Calu3 (cell line): ENCODE measurements around the gene FAF1. TPM values are rescaled to one million over a fixed set of nuclear protein-coding genes. Genes with fewer than 3 reads are reported as not detected.
A peak's percentile ranks its signal among the peaks of the same experiment; 100 is the strongest.

Experiments
- BruUV-seq: library from RNA; stranded (reverse); fragments of 400-500 nt; replicated peaks from 2 replicates; lab custom pipeline; 2021; lab: Mats Ljungman, UMichigan
- CTCF ChIA-PET: fragments of 300-600 bp; sonication (Branson Sonifier 250); formaldehyde crosslinking; loops from one replicate; lab custom pipeline; 2022; ENCODE audit warnings: antibody characterized with exemption; lab: Charles Lee
- DNase-seq: peaks from one replicate; pipeline ENCODE4 v3.0.0; 2022
- H3K27ac Mint-ChIP-seq: one replicate; pipeline ENCODE4 v1.8.0; 2022; ENCODE audit warnings: mixed read lengths; ENCODE audit not compliant: unreplicated experiment
- H3K27me3 Mint-ChIP-seq: one replicate; pipeline ENCODE4 v1.8.0; 2022; ENCODE audit warnings: mixed read lengths; ENCODE audit not compliant: unreplicated experiment
- H3K36me3 Mint-ChIP-seq: one replicate; pipeline ENCODE4 v1.8.0; 2022; ENCODE audit warnings: mild to moderate bottlenecking, moderate library complexity, mixed read lengths; ENCODE audit not compliant: insufficient read depth, unreplicated experiment
- H3K4me1 Mint-ChIP-seq: one replicate; pipeline ENCODE4 v1.8.0; 2022; ENCODE audit warnings: mild to moderate bottlenecking, low read depth, mixed read lengths; ENCODE audit not compliant: unreplicated experiment
- H3K4me3 Mint-ChIP-seq: one replicate; pipeline ENCODE4 v1.8.0; 2022; ENCODE audit warnings: mild to moderate bottlenecking, low read depth, moderate library complexity, mixed read lengths; ENCODE audit not compliant: unreplicated experiment
- H3K9me3 Mint-ChIP-seq: one replicate; pipeline ENCODE4 v1.8.0; 2022; ENCODE audit warnings: low read depth, mixed read lengths; ENCODE audit not compliant: unreplicated experiment
- intact Hi-C: fragments of 100-400 bp; cut with micrococcal nuclease; formaldehyde crosslinking; loops from one replicate; pipeline ENCODE4 v1.10.0; 2022; ENCODE audit not compliant: unreplicated experiment
- total RNA-seq: library from RNA; stranded (reverse); gene quantifications from 2 replicates; pipeline ENCODE4 v1.2.3, GENCODE V29; 2022
- TF ChIP-seq, protein P1 (sequence below): fragments of 200-600 bp; IDR thresholded peaks from one replicate; pipeline ENCODE4 v1.8.0; 2022; ENCODE audit warnings: antibody characterized with exemption; ENCODE audit not compliant: unreplicated experiment

Gene FAF1
- total RNA-seq, 1 experiment from 2014 or later: 104 TPM

- intact Hi-C loops: no loop called here
- Mint-ChIP-seq H3K27ac (no peak overlapping the region), H3K9me3 (no peaks in the 10 kb centered on the region), H3K4me1 (peaks cover 8% of the 10 kb centered on the region), H3K36me3 (peaks cover 15% of the 10 kb centered on the region), H3K27me3 (peaks cover 61% of the 10 kb centered on the region), H3K4me3 (peak overlapping the region; percentile 67)
- TF ChIP-seq, protein P1, sequence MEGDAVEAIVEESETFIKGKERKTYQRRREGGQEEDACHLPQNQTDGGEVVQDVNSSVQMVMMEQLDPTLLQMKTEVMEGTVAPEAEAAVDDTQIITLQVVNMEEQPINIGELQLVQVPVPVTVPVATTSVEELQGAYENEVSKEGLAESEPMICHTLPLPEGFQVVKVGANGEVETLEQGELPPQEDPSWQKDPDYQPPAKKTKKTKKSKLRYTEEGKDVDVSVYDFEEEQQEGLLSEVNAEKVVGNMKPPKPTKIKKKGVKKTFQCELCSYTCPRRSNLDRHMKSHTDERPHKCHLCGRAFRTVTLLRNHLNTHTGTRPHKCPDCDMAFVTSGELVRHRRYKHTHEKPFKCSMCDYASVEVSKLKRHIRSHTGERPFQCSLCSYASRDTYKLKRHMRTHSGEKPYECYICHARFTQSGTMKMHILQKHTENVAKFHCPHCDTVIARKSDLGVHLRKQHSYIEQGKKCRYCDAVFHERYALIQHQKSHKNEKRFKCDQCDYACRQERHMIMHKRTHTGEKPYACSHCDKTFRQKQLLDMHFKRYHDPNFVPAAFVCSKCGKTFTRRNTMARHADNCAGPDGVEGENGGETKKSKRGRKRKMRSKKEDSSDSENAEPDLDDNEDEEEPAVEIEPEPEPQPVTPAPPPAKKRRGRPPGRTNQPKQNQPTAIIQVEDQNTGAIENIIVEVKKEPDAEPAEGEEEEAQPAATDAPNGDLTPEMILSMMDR: no peak
- peak; percentile 18 for DNase-seq
- CTCF ChIA-PET: no interaction called here
- BruUV-seq: no TSS peak
These were observed 541.4 kb downstream of the FAF1 start for GRCh38 chr1:50418600-50419109.

- no peaks in the 10 kb centered on the region for H3K9me3 Mint-ChIP-seq
- peaks cover 8% of the 10 kb centered on the region for H3K4me1 Mint-ChIP-seq
- H3K27me3 Mint-ChIP-seq: peaks cover 65% of the 10 kb centered on the region
- no peak for DNase-seq
- intact Hi-C loops: no loop called here
- TF ChIP-seq, protein P1: no peak
- CTCF ChIA-PET: no interaction called here
- BruUV-seq: no TSS peak
- peak overlapping the region; percentile 67 for H3K4me3 Mint-ChIP-seq
- peaks cover 15% of the 10 kb centered on the region for H3K36me3 Mint-ChIP-seq
- no peak overlapping the region for H3K27ac Mint-ChIP-seq
These were observed 542.0 kb downstream of the FAF1 start for GRCh38 chr1:50417946-50418599.

DNA sequence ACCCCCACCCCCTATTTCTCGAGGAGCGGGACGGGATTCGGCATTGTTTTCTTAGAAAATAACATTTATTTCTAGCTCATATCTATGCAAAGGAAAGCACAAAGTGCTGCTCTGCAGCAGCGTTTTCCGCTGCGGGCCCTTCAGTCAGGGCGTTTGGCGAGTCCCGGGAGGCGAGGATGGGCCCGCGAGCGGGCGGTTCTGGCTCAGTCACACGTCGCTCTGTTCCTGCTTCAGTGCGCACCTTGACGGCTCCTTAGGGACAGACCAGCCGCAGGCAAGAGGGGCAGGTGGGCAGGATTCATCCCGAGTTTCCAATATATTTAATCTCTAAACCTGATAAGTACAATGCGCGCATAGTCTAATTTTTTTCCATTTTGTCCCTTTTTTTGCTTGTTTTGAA lies 542.6 kb downstream of the FAF1 start:
- Mint-ChIP-seq H3K27me3 (peaks cover 67% of the 10 kb centered on the region), H3K4me3 (no peak overlapping the region), H3K4me1 (peaks cover 8% of the 10 kb centered on the region), H3K36me3 (peaks cover 15% of the 10 kb centered on the region), H3K27ac (no peak overlapping the region), H3K9me3 (no peaks in the 10 kb centered on the region)
- CTCF ChIA-PET: no interaction called here
- no peak for DNase-seq
- BruUV-seq: no TSS peak
- intact Hi-C loops: no loop called here
- TF ChIP-seq, protein P1: no peak

GRCh38 chr1:50416553-50417453 lies 543.3 kb downstream of the FAF1 start:
- no peak overlapping the region for H3K4me3 Mint-ChIP-seq
- CTCF ChIA-PET: no interaction called here
- H3K27me3 Mint-ChIP-seq: peaks cover 67% of the 10 kb centered on the region
- no peak for DNase-seq
- TF ChIP-seq, protein P1: no peak
- H3K36me3 Mint-ChIP-seq: peaks cover 15% of the 10 kb centered on the region
- no peak overlapping the region for H3K27ac Mint-ChIP-seq
- peaks cover 8% of the 10 kb centered on the region for H3K4me1 Mint-ChIP-seq
- intact Hi-C loops: no loop called here
- no peaks in the 10 kb centered on the region for H3K9me3 Mint-ChIP-seq
- BruUV-seq: no TSS peak
